ENCODE measurements around the gene PSMG2. TPM values are rescaled to one million over a fixed set of nuclear protein-coding genes. Genes with fewer than 3 reads are reported as not detected.
A peak's percentile ranks its signal among the peaks of the same experiment; 100 is the strongest.
"Not testable (repeated sequence)": the region's sequence is repeated elsewhere in the genome, so short reads cannot be mapped to it uniquely, and the experiment has no call there.

Gene PSMG2
- total RNA-seq, 6 donors from 2014 or later = 28.0 to 84.0 (median 62.6) TPM

DNA sequence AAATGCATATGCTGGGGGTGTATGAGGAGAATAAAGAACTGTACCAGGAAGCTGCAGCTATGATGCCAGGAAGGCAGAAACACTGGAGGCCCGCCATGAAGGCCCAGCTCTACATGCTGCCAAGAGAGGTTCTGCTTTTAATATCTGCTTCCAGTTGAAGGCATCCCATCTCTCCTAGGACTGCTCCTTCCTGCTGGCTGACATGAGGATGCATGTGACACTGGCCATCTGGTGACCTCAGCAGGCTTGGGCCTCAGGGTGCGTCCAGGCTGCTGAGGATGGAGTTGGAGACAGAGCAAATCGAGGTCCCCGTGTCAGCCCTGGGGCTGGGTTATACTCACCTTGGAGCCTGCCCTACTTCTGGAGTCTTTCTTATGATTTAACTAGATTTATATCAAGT lies 49.0 kb downstream of the PSMG2 start:
- Histone ChIP-seq H3K27me3 (no peaks in the 10 kb centered on the region), H3K36me3 (no peaks in the 10 kb centered on the region), H3K4me1 (no peaks in the 10 kb centered on the region), H3K4me3 (no peak overlapping the region), H3K27ac (no peak overlapping the region), H3K9me3 (no peaks in the 10 kb centered on the region)
- TF ChIP-seq, protein P1, sequence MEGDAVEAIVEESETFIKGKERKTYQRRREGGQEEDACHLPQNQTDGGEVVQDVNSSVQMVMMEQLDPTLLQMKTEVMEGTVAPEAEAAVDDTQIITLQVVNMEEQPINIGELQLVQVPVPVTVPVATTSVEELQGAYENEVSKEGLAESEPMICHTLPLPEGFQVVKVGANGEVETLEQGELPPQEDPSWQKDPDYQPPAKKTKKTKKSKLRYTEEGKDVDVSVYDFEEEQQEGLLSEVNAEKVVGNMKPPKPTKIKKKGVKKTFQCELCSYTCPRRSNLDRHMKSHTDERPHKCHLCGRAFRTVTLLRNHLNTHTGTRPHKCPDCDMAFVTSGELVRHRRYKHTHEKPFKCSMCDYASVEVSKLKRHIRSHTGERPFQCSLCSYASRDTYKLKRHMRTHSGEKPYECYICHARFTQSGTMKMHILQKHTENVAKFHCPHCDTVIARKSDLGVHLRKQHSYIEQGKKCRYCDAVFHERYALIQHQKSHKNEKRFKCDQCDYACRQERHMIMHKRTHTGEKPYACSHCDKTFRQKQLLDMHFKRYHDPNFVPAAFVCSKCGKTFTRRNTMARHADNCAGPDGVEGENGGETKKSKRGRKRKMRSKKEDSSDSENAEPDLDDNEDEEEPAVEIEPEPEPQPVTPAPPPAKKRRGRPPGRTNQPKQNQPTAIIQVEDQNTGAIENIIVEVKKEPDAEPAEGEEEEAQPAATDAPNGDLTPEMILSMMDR (IDR thresholded peaks at IDR 0.05) = no peak
- TF ChIP-seq EP300 (IDR thresholded peaks at IDR 0.05) (no peak), POLR2A (IDR thresholded peaks at IDR 0.05) (no peak), POLR2AphosphoS5 (IDR thresholded peaks at IDR 0.05) (no peak)
- WGBS, 2 donors = 83 to 85% methylated on average over 4 of the region's 4 CpGs
- ATAC-seq (ENCODE audit: low FRiP score in 2 of 2) = no peak
- no peak for DNase-seq

DNA sequence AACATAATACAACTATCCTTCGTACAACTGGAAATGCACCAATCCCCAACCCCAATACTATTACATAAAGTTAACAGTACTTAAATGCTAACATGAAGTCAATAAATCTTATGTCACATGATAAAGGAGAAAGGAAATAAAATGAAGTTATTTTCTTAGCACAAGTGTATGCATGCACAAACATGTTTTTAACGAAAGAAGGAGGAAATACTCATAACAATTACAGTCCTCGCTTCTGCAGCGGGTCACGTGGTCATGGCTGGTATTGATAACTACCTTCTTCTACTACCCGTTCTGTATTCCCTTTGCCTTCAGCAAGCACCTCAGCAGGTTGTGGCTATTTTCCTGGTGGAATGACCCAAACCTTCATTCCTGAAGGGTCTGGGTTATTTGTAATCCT lies 51.7 kb downstream of the PSMG2 start:
- TF ChIP-seq POLR2A (IDR thresholded peaks at IDR 0.05) = no peak
- TF ChIP-seq, protein P1 (IDR thresholded peaks at IDR 0.05) = no peak
- no peak for TF ChIP-seq POLR2AphosphoS5 (IDR thresholded peaks at IDR 0.05)
- TF ChIP-seq EP300 (IDR thresholded peaks at IDR 0.05) = no peak
- Histone ChIP-seq H3K27ac (no peak overlapping the region), H3K9me3 (no peaks in the 10 kb centered on the region), H3K27me3 (no peaks in the 10 kb centered on the region), H3K4me1 (no peaks in the 10 kb centered on the region), H3K4me3 (no peak overlapping the region), H3K36me3 (no peaks in the 10 kb centered on the region)
- ATAC-seq (ENCODE audit: low FRiP score in 2 of 2) (no peak), DNase-seq (no peak)
- 82 to 86% methylated on average over 6 of the region's 6 CpGs for WGBS, 2 donors

DNA sequence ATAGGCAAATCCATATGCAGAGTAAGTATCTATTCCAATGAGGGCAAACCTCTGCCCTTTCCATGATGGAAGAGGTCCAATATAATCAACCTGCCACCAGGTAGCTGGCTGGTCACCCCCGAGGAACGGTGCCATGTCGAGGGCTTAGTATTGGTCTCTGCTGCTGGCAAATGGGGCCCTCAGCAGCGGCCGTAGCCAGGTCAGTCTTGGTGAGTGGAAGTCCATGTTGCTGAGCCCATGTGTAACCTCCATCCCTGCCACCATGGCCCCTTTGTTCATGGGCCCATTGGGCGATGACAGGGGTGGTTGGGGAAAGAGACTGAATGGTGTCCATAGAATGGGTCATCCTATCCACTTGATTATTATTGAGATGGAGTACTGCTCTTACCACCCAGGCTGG lies 52.8 kb downstream of the PSMG2 start:
- not testable (repeated sequence) for DNase-seq; H3K27ac ChIP-seq; H3K4me3 ChIP-seq; H3K4me1 ChIP-seq; H3K9me3 ChIP-seq; ATAC-seq (ENCODE audit: low FRiP score in 2 of 2); H3K27me3 ChIP-seq; H3K36me3 ChIP-seq
- WGBS, 2 donors = 98 to 100% methylated on average over 3 to 6 of the region's 6 CpGs

DNA sequence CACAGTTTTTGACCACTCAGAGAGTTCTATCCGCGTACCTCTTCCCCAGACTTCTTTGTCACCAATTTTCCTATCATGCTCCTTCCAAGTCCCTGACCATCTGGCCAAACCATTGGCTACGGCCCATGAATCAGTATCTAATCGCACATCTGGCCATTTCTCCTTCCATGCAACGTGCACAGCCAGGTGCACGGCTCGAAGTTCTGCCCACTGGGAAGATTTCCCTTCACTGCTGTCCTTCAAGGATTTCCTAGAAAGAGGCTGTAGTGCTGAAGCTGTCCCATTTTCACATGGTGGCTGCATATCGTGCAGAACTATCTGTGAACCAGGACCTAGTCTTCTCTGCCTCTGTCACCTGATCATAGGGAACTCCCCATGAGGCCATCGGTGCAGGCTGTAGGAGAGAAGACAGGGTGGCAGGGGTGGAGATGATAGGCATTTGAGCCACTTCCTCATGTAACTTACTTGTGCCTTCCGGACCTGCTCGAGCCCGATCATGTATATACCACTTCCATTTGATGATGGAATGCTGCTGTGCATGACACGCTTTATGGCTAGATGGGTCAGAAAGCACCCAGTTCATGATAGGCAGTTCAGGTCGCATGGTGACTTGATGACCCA lies 53.9 kb downstream of the PSMG2 start:
- H3K4me1 ChIP-seq; H3K27ac ChIP-seq; H3K36me3 ChIP-seq; H3K9me3 ChIP-seq; ATAC-seq (ENCODE audit: low FRiP score in 2 of 2); DNase-seq; H3K27me3 ChIP-seq; H3K4me3 ChIP-seq: not testable (repeated sequence)
- WGBS, 2 donors = 88 to 93% methylated on average over 13 to 14 of the region's 14 CpGs

DNA sequence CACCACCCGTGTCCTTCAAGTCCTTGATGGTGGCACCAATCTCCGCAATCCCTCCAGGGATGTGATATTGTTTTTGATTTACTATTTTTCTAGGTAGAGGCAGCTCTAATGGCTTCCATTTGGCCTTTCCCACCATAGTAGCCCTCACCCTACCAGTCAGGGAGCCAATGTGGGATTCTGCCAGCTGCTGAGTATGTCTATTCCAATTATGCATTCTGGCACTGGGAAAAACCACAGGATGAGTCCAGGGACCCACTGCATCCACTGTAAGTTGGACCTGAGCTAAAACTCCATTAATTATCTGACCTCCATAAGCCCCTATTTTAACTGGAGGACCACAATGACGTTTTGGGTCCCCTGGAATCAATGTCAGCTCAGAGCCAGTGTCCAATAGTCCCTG lies 55.7 kb downstream of the PSMG2 start:
- not testable (repeated sequence) for ATAC-seq (ENCODE audit: low FRiP score in 2 of 2)

DNA sequence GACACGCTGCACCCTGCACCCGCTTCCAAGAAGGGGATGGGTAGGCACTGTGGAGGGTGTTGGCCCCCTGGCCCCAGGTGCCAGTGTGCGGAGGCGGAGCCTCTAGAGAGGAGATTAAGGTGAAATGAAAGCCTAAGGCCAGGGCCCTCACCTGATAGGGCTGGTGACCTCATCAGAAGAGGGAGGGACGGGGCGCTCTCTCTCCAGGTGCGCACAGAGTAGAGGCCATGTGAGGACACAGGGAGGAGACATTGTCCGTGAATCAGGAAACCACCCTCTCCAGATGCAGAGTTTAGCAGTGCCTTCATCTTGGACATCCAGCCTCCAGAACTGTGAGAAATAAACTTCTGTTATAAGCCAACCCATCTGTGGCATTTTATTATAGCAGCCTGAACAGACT lies 62.3 kb downstream of the PSMG2 start:
- Histone ChIP-seq H3K9me3 (no peaks in the 10 kb centered on the region), H3K36me3 (no peaks in the 10 kb centered on the region), H3K4me1 (no peaks in the 10 kb centered on the region), H3K27me3 (no peaks in the 10 kb centered on the region), H3K4me3 (no peak overlapping the region), H3K27ac (no peak overlapping the region)
- WGBS, 2 donors = 77 to 80% methylated on average over 8 of the region's 8 CpGs
- ATAC-seq (ENCODE audit: low FRiP score in 2 of 2) = peak in 1 of 2 donors; percentile 7
- TF ChIP-seq POLR2AphosphoS5 (IDR thresholded peaks at IDR 0.05) = no peak
- TF ChIP-seq EP300 (IDR thresholded peaks at IDR 0.05) = no peak
- TF ChIP-seq, protein P1 (IDR thresholded peaks at IDR 0.05) = no peak
- TF ChIP-seq POLR2A (IDR thresholded peaks at IDR 0.05) = no peak
- no peak for DNase-seq

More for the DNA sequence above, 55.7 kb downstream of the PSMG2 start:
- H3K4me1 ChIP-seq, H3K9me3 ChIP-seq, H3K27me3 ChIP-seq, H3K4me3 ChIP-seq, H3K36me3 ChIP-seq, H3K27ac ChIP-seq, DNase-seq: not testable (repeated sequence)
- 79% methylated on average over 3 of the region's 3 CpGs for WGBS, 2 donors

All from upper lobe of left lung (tissue), 6 donors.